GM19452 (cell line): ENCODE measurements around the gene ZFYVE16.
"Not testable (repeated sequence)": the region's sequence is repeated elsewhere in the genome, so short reads cannot be mapped to it uniquely, and the experiment has no call there.

Experiments
- ATAC-seq: cut with Tn5 transposase; IDR thresholded peaks from one replicate; pipeline ENCODE4 v1.9.1; 2021; ENCODE audit not compliant: unreplicated experiment

Gene ZFYVE16

GRCh38 chr5:80409367-80409966 lies 1.6 kb downstream of the ZFYVE16 start:
- no peak for ATAC-seq

GRCh38 chr5:80411589-80412219 lies 3.8 kb downstream of the ZFYVE16 start:
- ATAC-seq: no peak

- no peak for ATAC-seq
These were observed 6.2 kb downstream of the ZFYVE16 start for GRCh38 chr5:80414113-80414512.

- ATAC-seq: no peak
These were observed 10.1 kb downstream of the ZFYVE16 start for GRCh38 chr5:80417973-80418372.

GRCh38 chr5:80424365-80424764 lies 16.5 kb downstream of the ZFYVE16 start:
- ATAC-seq: not testable (repeated sequence)

GRCh38 chr5:80435476-80435875 lies 27.6 kb downstream of the ZFYVE16 start:
- no peak for ATAC-seq

- ATAC-seq: no peak
These were observed 29.5 kb downstream of the ZFYVE16 start for GRCh38 chr5:80437326-80437725.

GRCh38 chr5:80438739-80439138 lies 30.9 kb downstream of the ZFYVE16 start:
- ATAC-seq: no peak

- no peak for ATAC-seq
These were observed 31.3 kb downstream of the ZFYVE16 start for GRCh38 chr5:80439213-80439612.

GRCh38 chr5:80442742-80443141 lies 34.9 kb downstream of the ZFYVE16 start:
- ATAC-seq: no peak

- no peak for ATAC-seq
These were observed 45.5 kb downstream of the ZFYVE16 start for GRCh38 chr5:80453366-80453765.

GRCh38 chr5:80463269-80463668 lies 55.4 kb downstream of the ZFYVE16 start:
- ATAC-seq: no peak

- no peak for ATAC-seq
These were observed 59.0 kb downstream of the ZFYVE16 start for GRCh38 chr5:80466669-80467485.

GRCh38 chr5:80468131-80468530 lies 60.3 kb downstream of the ZFYVE16 start:
- ATAC-seq: no peak

- not testable (repeated sequence) for ATAC-seq
These were observed 62.8 kb downstream of the ZFYVE16 start for GRCh38 chr5:80470631-80471030.

GRCh38 chr5:80474929-80475328 lies 67.1 kb downstream of the ZFYVE16 start:
- ATAC-seq: no peak

- ATAC-seq: no peak
These were observed 71.8 kb downstream of the ZFYVE16 start for GRCh38 chr5:80479713-80480112.

GRCh38 chr5:80480354-80480753 lies 72.5 kb downstream of the ZFYVE16 start:
- ATAC-seq: no peak

- peak; percentile 64 for ATAC-seq
These were observed 73.4 kb downstream of the ZFYVE16 start for GRCh38 chr5:80481019-80481893.

GRCh38 chr5:80482578-80482977 lies 74.7 kb downstream of the ZFYVE16 start:
- ATAC-seq: no peak

- no peak for ATAC-seq
These were observed 75.9 kb downstream of the ZFYVE16 start for GRCh38 chr5:80483636-80484232.
